ENCODE data around the gene GRM7. TPM values are rescaled to one million over a fixed set of nuclear protein-coding genes. Genes with fewer than 3 reads are reported as not detected.
A peak's percentile ranks its signal among the peaks of the same experiment; 100 is the strongest.

Gene GRM7
- total RNA-seq, 3 donors from 2014 or later = not detected

GRCh38 chr3:7607083-7607482 is 746.2 kb downstream of the GRM7 start:
- no peak for DNase-seq
- no peak for ATAC-seq
- Mint-ChIP-seq H3K9me3 (no peaks in the 10 kb centered on the region), H3K4me3 (no peak overlapping the region), H3K27me3 (ENCODE audit: low read depth) (peaks cover 2% of the 10 kb centered on the region), H3K4me1 (ENCODE audit: low read depth) (no peaks in the 10 kb centered on the region), H3K36me3 (ENCODE audit: insufficient read depth) (no peaks in the 10 kb centered on the region)

GRCh38 chr3:7607676-7608075 is 746.8 kb downstream of the GRM7 start:
- no peaks in the 10 kb centered on the region for H3K9me3 Mint-ChIP-seq
- no peak for ATAC-seq
- peaks cover 2% of the 10 kb centered on the region for H3K27me3 Mint-ChIP-seq (ENCODE audit: low read depth)
- H3K4me1 Mint-ChIP-seq (ENCODE audit: low read depth) = no peaks in the 10 kb centered on the region
- H3K4me3 Mint-ChIP-seq = no peak overlapping the region
- DNase-seq = no peak
- H3K36me3 Mint-ChIP-seq (ENCODE audit: insufficient read depth) = no peaks in the 10 kb centered on the region

GRCh38 chr3:7610634-7611033 is 749.7 kb downstream of the GRM7 start:
- DNase-seq = no peak
- Mint-ChIP-seq H3K4me3 (no peak overlapping the region), H3K36me3 (ENCODE audit: insufficient read depth) (no peaks in the 10 kb centered on the region), H3K9me3 (no peaks in the 10 kb centered on the region), H3K4me1 (ENCODE audit: low read depth) (no peaks in the 10 kb centered on the region), H3K27me3 (ENCODE audit: low read depth) (peaks cover 2% of the 10 kb centered on the region)
- ATAC-seq = no peak

- ATAC-seq (no peak), DNase-seq (no peak)
- no peaks in the 10 kb centered on the region for H3K9me3 Mint-ChIP-seq
- peaks cover 2% of the 10 kb centered on the region for H3K27me3 Mint-ChIP-seq (ENCODE audit: low read depth)
- H3K4me1 Mint-ChIP-seq (ENCODE audit: low read depth) = no peaks in the 10 kb centered on the region
- no peak overlapping the region for H3K4me3 Mint-ChIP-seq
- H3K36me3 Mint-ChIP-seq (ENCODE audit: insufficient read depth) = no peaks in the 10 kb centered on the region
These were observed 754.1 kb downstream of the GRM7 start for GRCh38 chr3:7615043-7615442.

GRCh38 chr3:7618606-7619005 is 757.7 kb downstream of the GRM7 start:
- ATAC-seq (no peak), DNase-seq (no peak)
- H3K4me1 Mint-ChIP-seq (ENCODE audit: low read depth) = no peaks in the 10 kb centered on the region
- no peaks in the 10 kb centered on the region for H3K36me3 Mint-ChIP-seq (ENCODE audit: insufficient read depth)
- no peaks in the 10 kb centered on the region for H3K9me3 Mint-ChIP-seq
- no peak overlapping the region for H3K4me3 Mint-ChIP-seq
- no peaks in the 10 kb centered on the region for H3K27me3 Mint-ChIP-seq (ENCODE audit: low read depth)

GRCh38 chr3:7620401-7620800 is 759.5 kb downstream of the GRM7 start:
- no peaks in the 10 kb centered on the region for H3K36me3 Mint-ChIP-seq (ENCODE audit: insufficient read depth)
- no peak for ATAC-seq
- no peaks in the 10 kb centered on the region for H3K4me1 Mint-ChIP-seq (ENCODE audit: low read depth)
- no peak for DNase-seq
- H3K27me3 Mint-ChIP-seq (ENCODE audit: low read depth) = no peaks in the 10 kb centered on the region
- no peak overlapping the region for H3K4me3 Mint-ChIP-seq
- no peaks in the 10 kb centered on the region for H3K9me3 Mint-ChIP-seq

GRCh38 chr3:7621046-7621630 is 760.2 kb downstream of the GRM7 start:
- H3K4me1 Mint-ChIP-seq (ENCODE audit: low read depth) = no peaks in the 10 kb centered on the region
- no peaks in the 10 kb centered on the region for H3K9me3 Mint-ChIP-seq
- ATAC-seq (no peak), DNase-seq (no peak)
- H3K36me3 Mint-ChIP-seq (ENCODE audit: insufficient read depth) = no peaks in the 10 kb centered on the region
- no peaks in the 10 kb centered on the region for H3K27me3 Mint-ChIP-seq (ENCODE audit: low read depth)
- H3K4me3 Mint-ChIP-seq = no peak overlapping the region

- no peaks in the 10 kb centered on the region for H3K4me1 Mint-ChIP-seq (ENCODE audit: low read depth)
- DNase-seq = no peak
- no peaks in the 10 kb centered on the region for H3K36me3 Mint-ChIP-seq (ENCODE audit: insufficient read depth)
- H3K27me3 Mint-ChIP-seq (ENCODE audit: low read depth) = no peaks in the 10 kb centered on the region
- no peaks in the 10 kb centered on the region for H3K9me3 Mint-ChIP-seq
- no peak overlapping the region for H3K4me3 Mint-ChIP-seq
- ATAC-seq = no peak
These were observed 760.7 kb downstream of the GRM7 start for GRCh38 chr3:7621651-7622050.

GRCh38 chr3:7625021-7625420 is 764.1 kb downstream of the GRM7 start:
- no peaks in the 10 kb centered on the region for H3K9me3 Mint-ChIP-seq
- no peaks in the 10 kb centered on the region for H3K4me1 Mint-ChIP-seq (ENCODE audit: low read depth)
- no peaks in the 10 kb centered on the region for H3K36me3 Mint-ChIP-seq (ENCODE audit: insufficient read depth)
- ATAC-seq (no peak), DNase-seq (no peak)
- H3K27me3 Mint-ChIP-seq (ENCODE audit: low read depth) = no peaks in the 10 kb centered on the region
- no peak overlapping the region for H3K4me3 Mint-ChIP-seq

GRCh38 chr3:7630351-7630911 is 769.5 kb downstream of the GRM7 start:
- Mint-ChIP-seq H3K4me3 (no peak overlapping the region), H3K4me1 (ENCODE audit: low read depth) (no peaks in the 10 kb centered on the region), H3K36me3 (ENCODE audit: insufficient read depth) (no peaks in the 10 kb centered on the region), H3K9me3 (no peaks in the 10 kb centered on the region), H3K27me3 (ENCODE audit: low read depth) (no peaks in the 10 kb centered on the region)
- ATAC-seq (no peak), DNase-seq (no peak)

GRCh38 chr3:7630925-7631324 is 770.0 kb downstream of the GRM7 start:
- H3K4me1 Mint-ChIP-seq (ENCODE audit: low read depth) = no peaks in the 10 kb centered on the region
- ATAC-seq (no peak), DNase-seq (no peak)
- H3K27me3 Mint-ChIP-seq (ENCODE audit: low read depth) = no peaks in the 10 kb centered on the region
- H3K36me3 Mint-ChIP-seq (ENCODE audit: insufficient read depth) = no peaks in the 10 kb centered on the region
- no peak overlapping the region for H3K4me3 Mint-ChIP-seq
- no peaks in the 10 kb centered on the region for H3K9me3 Mint-ChIP-seq

- ATAC-seq = no peak
- no peaks in the 10 kb centered on the region for H3K27me3 Mint-ChIP-seq (ENCODE audit: low read depth)
- H3K9me3 Mint-ChIP-seq = no peaks in the 10 kb centered on the region
- no peak overlapping the region for H3K4me3 Mint-ChIP-seq
- no peaks in the 10 kb centered on the region for H3K36me3 Mint-ChIP-seq (ENCODE audit: insufficient read depth)
- DNase-seq = no peak
- H3K4me1 Mint-ChIP-seq (ENCODE audit: low read depth) = no peaks in the 10 kb centered on the region
These were observed 771.4 kb downstream of the GRM7 start for GRCh38 chr3:7632305-7632704.

- DNase-seq (no peak), ATAC-seq (no peak)
- peaks cover 5% of the 10 kb centered on the region for H3K9me3 Mint-ChIP-seq
- no peaks in the 10 kb centered on the region for H3K36me3 Mint-ChIP-seq (ENCODE audit: insufficient read depth)
- H3K4me3 Mint-ChIP-seq = no peak overlapping the region
- H3K4me1 Mint-ChIP-seq (ENCODE audit: low read depth) = no peaks in the 10 kb centered on the region
- peaks cover 8% of the 10 kb centered on the region for H3K27me3 Mint-ChIP-seq (ENCODE audit: low read depth)
These were observed 776.8 kb downstream of the GRM7 start for GRCh38 chr3:7637694-7638093.

- peaks cover 5% of the 10 kb centered on the region for H3K9me3 Mint-ChIP-seq
- no peaks in the 10 kb centered on the region for H3K4me1 Mint-ChIP-seq (ENCODE audit: low read depth)
- H3K36me3 Mint-ChIP-seq (ENCODE audit: insufficient read depth) = no peaks in the 10 kb centered on the region
- DNase-seq (no peak), ATAC-seq (no peak)
- H3K4me3 Mint-ChIP-seq = no peak overlapping the region
- H3K27me3 Mint-ChIP-seq (ENCODE audit: low read depth) = peaks cover 8% of the 10 kb centered on the region
These were observed 777.2 kb downstream of the GRM7 start for GRCh38 chr3:7638103-7638502.

GRCh38 chr3:7640787-7641186 is 779.9 kb downstream of the GRM7 start:
- DNase-seq (no peak), ATAC-seq (peak in 1 of 2 donors; percentile 43)
- Mint-ChIP-seq H3K27me3 (ENCODE audit: low read depth) (peaks cover 8% of the 10 kb centered on the region), H3K9me3 (peaks cover 5% of the 10 kb centered on the region), H3K36me3 (ENCODE audit: insufficient read depth) (no peaks in the 10 kb centered on the region), H3K4me3 (no peak overlapping the region), H3K4me1 (ENCODE audit: low read depth) (no peaks in the 10 kb centered on the region)

Measured in activated T-cell treated with anti-CD3 and anti-CD28 coated beads, Interleukin-2, amount 50 U/mL, for 4 hours (primary cell).